BLaER1 treated with 17β-estradiol and CSF1 and Interleukin-3, amounts not matched to agents 10 nM and 100 nM (cell line): ENCODE results near the gene USP34.

Experiments
- H3K27ac ChIP-seq, 11 experiments: shearing (Covaris generic); formaldehyde crosslinking; 2 replicates each; pipeline ENCODE4 v1.8.1; 2022
- H3K27me3 ChIP-seq, 11 experiments: shearing (Covaris generic); formaldehyde crosslinking; 2 replicates each; pipeline ENCODE4 v1.8.1; 2022
- H3K36me3 ChIP-seq, 11 experiments: shearing (Covaris generic); formaldehyde crosslinking; 2 replicates each; pipeline ENCODE4 v1.8.1; 2022
- H3K4me1 ChIP-seq, 10 experiments: shearing (Covaris generic); formaldehyde crosslinking; 2 replicates each; pipeline ENCODE4 v1.8.1; 2022
- H3K4me2 ChIP-seq, 11 experiments: shearing (Covaris generic); formaldehyde crosslinking; 2 replicates each; pipeline ENCODE4 v1.8.1; 2022
- H3K4me3 ChIP-seq, 10 experiments: shearing (Covaris generic); formaldehyde crosslinking; 2 replicates each; pipeline ENCODE4 v1.8.1; 2022
- H3K9ac ChIP-seq, 11 experiments: shearing (Covaris generic); formaldehyde crosslinking; 2 replicates each; pipeline ENCODE4 v1.8.1; 2022
- H3K9me3 ChIP-seq, 11 experiments: shearing (Covaris generic); formaldehyde crosslinking; replicated peaks in 1 of 11; 2 replicates each; pipeline ENCODE4 v1.8.1; 2022
- H4K20me1 ChIP-seq, 11 experiments: shearing (Covaris generic); formaldehyde crosslinking; 2 replicates each; pipeline ENCODE4 v1.8.1; 2022
- Cebpa-rat ChIP-seq, 11 experiments: shearing (Covaris generic); IDR thresholded peaks; 2 replicates each; pipeline ENCODE4 v1.8.1; 2022

Gene USP34

GRCh38 chr2:61356261-61356957 is 114.5 kb downstream of the USP34 start:
- peak overlapping the region in 1 of 11 experiments; percentile 8; a peak in 1 of 22 replicates for H3K27ac ChIP-seq
- H3K9ac ChIP-seq: no peak overlapping the region
- peaks cover 59 to 89% (median 72%) of the 10 kb centered on the region in 11 experiments for H3K36me3 ChIP-seq
- peaks cover 0 to 17% (median 0%) of the 10 kb centered on the region in 10 experiments; a peak in 5 of 20 replicates for H3K4me1 ChIP-seq
- H3K4me3 ChIP-seq: no peak overlapping the region
- peaks cover 0 to 53% (median 6%) of the 10 kb centered on the region in 11 experiments; a peak in 12 of 22 replicates for H4K20me1 ChIP-seq
- no peak for TF ChIP-seq Cebpa-rat (IDR thresholded peaks at IDR 0.05)
- H3K27me3 ChIP-seq: no peaks in the 10 kb centered on the region
- H3K4me2 ChIP-seq: no peak overlapping the region
- H3K9me3 ChIP-seq: peaks cover 13 to 33% (median 28%) of the 10 kb centered on the region in 11 experiments; a peak in 21 of 22 replicates

GRCh38 chr2:61354543-61355197 is 116.2 kb downstream of the USP34 start:
- H3K36me3 ChIP-seq: peaks cover 57 to 94% (median 75%) of the 10 kb centered on the region in 11 experiments
- no peak overlapping the region for H3K4me3 ChIP-seq
- no peak overlapping the region for H3K4me2 ChIP-seq
- H3K4me1 ChIP-seq: peaks cover 0 to 17% (median 0%) of the 10 kb centered on the region in 10 experiments; a peak in 5 of 20 replicates
- no peak overlapping the region for H3K9ac ChIP-seq
- peaks cover 0 to 35% (median 1%) of the 10 kb centered on the region in 11 experiments; a peak in 10 of 22 replicates for H4K20me1 ChIP-seq
- no peak overlapping the region for H3K27ac ChIP-seq
- H3K27me3 ChIP-seq: no peaks in the 10 kb centered on the region
- H3K9me3 ChIP-seq: peaks cover 13 to 32% (median 28%) of the 10 kb centered on the region in 11 experiments; a peak in 21 of 22 replicates
- no peak for TF ChIP-seq Cebpa-rat (IDR thresholded peaks at IDR 0.05)

GRCh38 chr2:61353909-61354308 is 117.0 kb downstream of the USP34 start:
- Histone ChIP-seq H3K27ac (no peak overlapping the region), H3K27me3 (no peaks in the 10 kb centered on the region), H3K4me2 (no peak overlapping the region), H3K4me3 (no peak overlapping the region), H3K9ac (no peak overlapping the region), H3K9me3 (peaks cover 13 to 32% (median 28%) of the 10 kb centered on the region in 11 experiments; a peak in 21 of 22 replicates), H3K36me3 (peaks cover 63 to 95% (median 81%) of the 10 kb centered on the region in 11 experiments), H4K20me1 (peaks cover 0 to 28% (median 0%) of the 10 kb centered on the region in 11 experiments; a peak in 10 of 22 replicates), H3K4me1 (peaks cover 0 to 17% (median 0%) of the 10 kb centered on the region in 10 experiments; a peak in 5 of 20 replicates)
- no peak for TF ChIP-seq Cebpa-rat (IDR thresholded peaks at IDR 0.05)

GRCh38 chr2:61350777-61351176 is 120.1 kb downstream of the USP34 start:
- H3K9me3 ChIP-seq: peaks cover 13 to 24% (median 22%) of the 10 kb centered on the region in 11 experiments; a peak in 21 of 22 replicates
- H3K4me3 ChIP-seq: no peak overlapping the region
- H3K9ac ChIP-seq: no peak overlapping the region
- 0 out of 20 replicates have a peak, but pooled peaks cover 0 to 5% (median 0%) of the 10 kb centered on the region in 10 experiments for H3K4me1 ChIP-seq
- no peaks in the 10 kb centered on the region for H3K27me3 ChIP-seq
- TF ChIP-seq Cebpa-rat (IDR thresholded peaks at IDR 0.05): no peak
- no peak overlapping the region for H3K27ac ChIP-seq
- H3K4me2 ChIP-seq: no peak overlapping the region
- H4K20me1 ChIP-seq: peaks cover 0 to 13% (median 0%) of the 10 kb centered on the region in 11 experiments; a peak in 7 of 22 replicates
- peaks cover 78 to 96% (median 88%) of the 10 kb centered on the region in 11 experiments for H3K36me3 ChIP-seq

- Histone ChIP-seq H3K36me3 (peaks cover 89 to 100% (median 97%) of the 10 kb centered on the region in 11 experiments), H3K9ac (no peak overlapping the region), H3K27me3 (no peaks in the 10 kb centered on the region), H3K9me3 (no peaks in the 10 kb centered on the region), H3K4me3 (no peak overlapping the region), H3K4me1 (no peaks in the 10 kb centered on the region), H3K27ac (no peak overlapping the region), H4K20me1 (peaks cover 0 to 18% (median 0%) of the 10 kb centered on the region in 11 experiments; a peak in 5 of 22 replicates), H3K4me2 (no peak overlapping the region)
- TF ChIP-seq Cebpa-rat (IDR thresholded peaks at IDR 0.05): no peak
Observed at GRCh38 chr2:61343141-61343540, 127.7 kb downstream of the USP34 start.

GRCh38 chr2:61340242-61340641 is 130.6 kb downstream of the USP34 start:
- Histone ChIP-seq H3K36me3 (peaks cover 87 to 100% (median 96%) of the 10 kb centered on the region in 11 experiments), H3K4me3 (no peak overlapping the region), H3K27ac (no peak overlapping the region), H3K9me3 (no peaks in the 10 kb centered on the region), H3K4me2 (no peak overlapping the region), H4K20me1 (peaks cover 0 to 8% (median 0%) of the 10 kb centered on the region in 11 experiments; a peak in 4 of 22 replicates), H3K4me1 (peaks cover 0 to 4% (median 0%) of the 10 kb centered on the region in 10 experiments; a peak in 2 of 20 replicates), H3K27me3 (no peaks in the 10 kb centered on the region), H3K9ac (no peak overlapping the region)
- no peak for TF ChIP-seq Cebpa-rat (IDR thresholded peaks at IDR 0.05)

GRCh38 chr2:61338447-61338846 is 132.4 kb downstream of the USP34 start:
- no peaks in the 10 kb centered on the region for H3K9me3 ChIP-seq
- no peak overlapping the region for H3K4me2 ChIP-seq
- no peak for TF ChIP-seq Cebpa-rat (IDR thresholded peaks at IDR 0.05)
- no peaks in the 10 kb centered on the region for H3K27me3 ChIP-seq
- H3K4me1 ChIP-seq: peaks cover 0 to 14% (median 0%) of the 10 kb centered on the region in 10 experiments; a peak in 5 of 20 replicates
- no peak overlapping the region for H3K4me3 ChIP-seq
- H3K36me3 ChIP-seq: peaks cover 74 to 100% (median 86%) of the 10 kb centered on the region in 11 experiments
- no peaks in the 10 kb centered on the region for H4K20me1 ChIP-seq
- no peak overlapping the region for H3K27ac ChIP-seq
- no peak overlapping the region for H3K9ac ChIP-seq

GRCh38 chr2:61335187-61335586 is 135.7 kb downstream of the USP34 start:
- Histone ChIP-seq H3K9me3 (no peaks in the 10 kb centered on the region), H3K9ac (no peak overlapping the region), H3K4me3 (no peak overlapping the region), H3K36me3 (peaks cover 73 to 100% (median 85%) of the 10 kb centered on the region in 11 experiments), H4K20me1 (no peaks in the 10 kb centered on the region), H3K27me3 (no peaks in the 10 kb centered on the region), H3K4me2 (peak overlapping the region in 1 of 11 experiments; percentile 42; a peak in 1 of 22 replicates), H3K27ac (no peak overlapping the region), H3K4me1 (peaks cover 0 to 14% (median 0%) of the 10 kb centered on the region in 10 experiments; a peak in 5 of 20 replicates)
- TF ChIP-seq Cebpa-rat (IDR thresholded peaks at IDR 0.05): no peak

GRCh38 chr2:61334466-61334865 is 136.4 kb downstream of the USP34 start:
- H3K9ac ChIP-seq: no peak overlapping the region
- no peak for TF ChIP-seq Cebpa-rat (IDR thresholded peaks at IDR 0.05)
- peaks cover 75 to 100% (median 88%) of the 10 kb centered on the region in 11 experiments for H3K36me3 ChIP-seq
- H3K4me2 ChIP-seq: peak overlapping the region in 1 of 11 experiments; percentile 15; a peak in 1 of 22 replicates
- peaks cover 0 to 14% (median 0%) of the 10 kb centered on the region in 10 experiments; a peak in 5 of 20 replicates for H3K4me1 ChIP-seq
- no peaks in the 10 kb centered on the region for H3K9me3 ChIP-seq
- H3K27me3 ChIP-seq: no peaks in the 10 kb centered on the region
- H3K27ac ChIP-seq: no peak overlapping the region
- H3K4me3 ChIP-seq: no peak overlapping the region
- H4K20me1 ChIP-seq: no peaks in the 10 kb centered on the region
